ENCODE data around the gene TKFC. TPM values are rescaled to one million over a fixed set of nuclear protein-coding genes. Genes with fewer than 3 reads are reported as not detected.
A peak's percentile ranks its signal among the peaks of the same experiment; 100 is the strongest.

TKFC gene
- total and polyA plus RNA-seq, 8 donors = 26.6 to 48.5 (median 32.0) TPM

DNA sequence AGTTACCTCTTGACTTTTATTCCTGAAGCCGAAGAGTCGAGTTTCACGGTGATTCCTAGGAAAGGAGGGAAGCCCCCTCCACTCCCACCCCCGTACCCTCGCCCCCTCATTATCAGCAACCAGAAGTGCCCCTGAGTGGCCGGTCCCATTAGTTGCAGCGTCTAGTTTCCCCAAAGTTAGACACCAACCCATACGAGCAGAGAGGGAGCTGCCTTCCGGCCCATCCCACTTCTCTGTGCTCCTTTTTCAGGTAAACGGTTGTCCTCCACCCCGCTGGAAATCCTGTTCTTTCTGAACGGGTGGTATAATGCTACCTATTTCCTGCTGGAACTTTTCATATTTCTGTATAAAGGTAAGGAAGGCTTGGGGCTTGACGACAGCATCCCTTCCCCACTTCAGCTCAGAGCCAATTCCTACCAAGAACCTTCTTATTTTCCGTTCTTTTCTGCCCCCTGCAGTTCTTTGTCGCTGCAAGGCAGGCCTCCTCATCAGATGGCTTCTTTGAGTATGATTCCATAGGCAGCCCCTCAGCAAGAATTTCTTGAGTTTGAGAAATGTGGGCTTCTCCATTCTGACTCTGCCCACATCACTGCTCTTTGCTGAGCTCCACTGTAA lies 60.1 kb downstream of the TKFC start:
- Histone ChIP-seq H3K36me3 (peaks cover 0 to 37% of the 10 kb centered on the region in 2 donors), H3K4me1 (peaks cover 0 to 21% of the 10 kb centered on the region in 2 donors), H3K27me3 (no peaks in the 10 kb centered on the region), H3K4me3 (peak overlapping the region; percentile 79 to 81), H3K27ac (peak overlapping the region; percentile 61 to 88), H3K9me3 (no peaks in the 10 kb centered on the region)
- ATAC-seq (peak; percentile 46), DNase-seq (no peak)
- TF ChIP-seq, protein P1, sequence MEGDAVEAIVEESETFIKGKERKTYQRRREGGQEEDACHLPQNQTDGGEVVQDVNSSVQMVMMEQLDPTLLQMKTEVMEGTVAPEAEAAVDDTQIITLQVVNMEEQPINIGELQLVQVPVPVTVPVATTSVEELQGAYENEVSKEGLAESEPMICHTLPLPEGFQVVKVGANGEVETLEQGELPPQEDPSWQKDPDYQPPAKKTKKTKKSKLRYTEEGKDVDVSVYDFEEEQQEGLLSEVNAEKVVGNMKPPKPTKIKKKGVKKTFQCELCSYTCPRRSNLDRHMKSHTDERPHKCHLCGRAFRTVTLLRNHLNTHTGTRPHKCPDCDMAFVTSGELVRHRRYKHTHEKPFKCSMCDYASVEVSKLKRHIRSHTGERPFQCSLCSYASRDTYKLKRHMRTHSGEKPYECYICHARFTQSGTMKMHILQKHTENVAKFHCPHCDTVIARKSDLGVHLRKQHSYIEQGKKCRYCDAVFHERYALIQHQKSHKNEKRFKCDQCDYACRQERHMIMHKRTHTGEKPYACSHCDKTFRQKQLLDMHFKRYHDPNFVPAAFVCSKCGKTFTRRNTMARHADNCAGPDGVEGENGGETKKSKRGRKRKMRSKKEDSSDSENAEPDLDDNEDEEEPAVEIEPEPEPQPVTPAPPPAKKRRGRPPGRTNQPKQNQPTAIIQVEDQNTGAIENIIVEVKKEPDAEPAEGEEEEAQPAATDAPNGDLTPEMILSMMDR (IDR thresholded peaks at IDR 0.05) = no peak
- intact Hi-C loops (cut with DNase I) = no loop called here

Other genes starting within 250 kb of the TKFC start
- gene CD5, start 230.7 kb upstream of the TKFC start, total RNA-seq = 1 to 10 TPM in 1 of 2 donors, under 1 TPM in 1; 0.79 to 4.0 TPM
- gene CD5, start 230.7 kb upstream of the TKFC start, polyA plus RNA-seq (ENCODE audit: insufficient read length in 6 of 6) = under 1 TPM; 0.20 to 0.51 (median 0.32) TPM
- 10 to 100 TPM; 21.2 to 30.8 TPM for gene VPS37C, start 171.8 kb upstream of the TKFC start, total RNA-seq
- 10 to 100 TPM; 14.7 to 19.3 (median 16.6) TPM for gene VPS37C, start 171.8 kb upstream of the TKFC start, polyA plus RNA-seq (ENCODE audit: insufficient read length in 6 of 6)
- gene PGA3, start 129.7 kb upstream of the TKFC start, total RNA-seq = under 1 TPM in 1 of 2 donors, not detected in 1; 0.34 TPM
- under 1 TPM in 5 of 6 donors, not detected in 1; 0.11 to 0.45 (median 0.21) TPM for gene PGA3, start 129.7 kb upstream of the TKFC start, polyA plus RNA-seq (ENCODE audit: insufficient read length in 6 of 6)
- gene PGA4, start 110.9 kb upstream of the TKFC start, total RNA-seq = 1 to 10 TPM in 1 of 2 donors, not detected in 1; 1.0 TPM
- under 1 TPM in 4 of 6 donors, not detected in 2; 0.41 to 0.72 (median 0.64) TPM for gene PGA4, start 110.9 kb upstream of the TKFC start, polyA plus RNA-seq (ENCODE audit: insufficient read length in 6 of 6)
- under 1 TPM in 1 of 2 donors, not detected in 1; 0.47 TPM for gene PGA5, start 92.1 kb upstream of the TKFC start, total RNA-seq
- gene PGA5, start 92.1 kb upstream of the TKFC start, polyA plus RNA-seq (ENCODE audit: insufficient read length in 6 of 6) = under 1 TPM in 3 of 6 donors, not detected in 3; 0.30 to 0.44 (median 0.40) TPM
- under 1 TPM; 0.55 TPM for gene VWCE, start 37.9 kb upstream of the TKFC start, total RNA-seq
- 1 to 10 TPM; 1.4 to 3.6 (median 2.2) TPM for gene VWCE, start 37.9 kb upstream of the TKFC start, polyA plus RNA-seq (ENCODE audit: insufficient read length in 6 of 6)
- gene DDB1, start 123 bp upstream of the TKFC start, total RNA-seq = 100 to 1,000 TPM; 140 to 163 TPM
- gene DDB1, start 123 bp upstream of the TKFC start, polyA plus RNA-seq (ENCODE audit: insufficient read length in 6 of 6) = 100 to 1,000 TPM; 173 to 203 (median 187) TPM
- 10 to 100 TPM; 49.1 to 56.9 TPM for gene CYB561A3, start 28.7 kb downstream of the TKFC start, total RNA-seq
- gene CYB561A3, start 28.7 kb downstream of the TKFC start, polyA plus RNA-seq (ENCODE audit: insufficient read length in 6 of 6) = 10 to 100 TPM; 31.7 to 39.7 (median 34.9) TPM
- 10 to 100 TPM; 37.5 to 50.5 TPM for gene TMEM138, start 29.1 kb downstream of the TKFC start, total RNA-seq
- gene TMEM138, start 29.1 kb downstream of the TKFC start, polyA plus RNA-seq (ENCODE audit: insufficient read length in 6 of 6) = 10 to 100 TPM; 40.6 to 48.1 (median 43.2) TPM
- 10 to 100 TPM; 10.3 to 10.4 TPM for gene TMEM216, start 59.4 kb downstream of the TKFC start, total RNA-seq
- gene TMEM216, start 59.4 kb downstream of the TKFC start, polyA plus RNA-seq (ENCODE audit: insufficient read length in 6 of 6) = 10 to 100 TPM; 30.6 to 36.6 (median 32.7) TPM
- 10 to 100 TPM; 56.2 to 70.1 TPM for gene CPSF7, start 96.7 kb downstream of the TKFC start, total RNA-seq
- 100 to 1,000 TPM; 106 to 124 (median 117) TPM for gene CPSF7, start 96.7 kb downstream of the TKFC start, polyA plus RNA-seq (ENCODE audit: insufficient read length in 6 of 6)
- 10 to 100 TPM; 32.1 to 38.2 TPM for gene SDHAF2, start 96.9 kb downstream of the TKFC start, total RNA-seq
- 10 to 100 TPM; 37.6 to 48.9 (median 41.6) TPM for gene SDHAF2, start 96.9 kb downstream of the TKFC start, polyA plus RNA-seq (ENCODE audit: insufficient read length in 6 of 6)
- gene LRRC10B, start 175.5 kb downstream of the TKFC start, total RNA-seq = 1 to 10 TPM in 1 of 2 donors, under 1 TPM in 1; 0.29 to 5.5 TPM
- gene LRRC10B, start 175.5 kb downstream of the TKFC start, polyA plus RNA-seq (ENCODE audit: insufficient read length in 6 of 6) = 1 to 10 TPM in 4 of 6 donors, under 1 TPM in 2; 0.54 to 4.0 (median 1.9) TPM
- gene SYT7, start 247.8 kb downstream of the TKFC start, total RNA-seq = 1 to 10 TPM; 2.1 to 6.4 TPM
- gene SYT7, start 247.8 kb downstream of the TKFC start, polyA plus RNA-seq (ENCODE audit: insufficient read length in 6 of 6) = 1 to 10 TPM; 6.1 to 8.4 (median 7.2) TPM

Measured in left lung (tissue), 10 donors.